Measurements from ENCODE around the gene AMOTL1.

Gene AMOTL1

GRCh38 chr11:94866936-94867795, 99.0 kb downstream of the AMOTL1 start:
- TF ChIP-seq GATA2 (IDR thresholded peaks at IDR 0.05; ENCODE audit: low read depth, low read length) = no peak
- TF ChIP-seq GATA3 (IDR thresholded peaks at IDR 0.05; ENCODE audit: low read depth, low read length) = no peak

DNA sequence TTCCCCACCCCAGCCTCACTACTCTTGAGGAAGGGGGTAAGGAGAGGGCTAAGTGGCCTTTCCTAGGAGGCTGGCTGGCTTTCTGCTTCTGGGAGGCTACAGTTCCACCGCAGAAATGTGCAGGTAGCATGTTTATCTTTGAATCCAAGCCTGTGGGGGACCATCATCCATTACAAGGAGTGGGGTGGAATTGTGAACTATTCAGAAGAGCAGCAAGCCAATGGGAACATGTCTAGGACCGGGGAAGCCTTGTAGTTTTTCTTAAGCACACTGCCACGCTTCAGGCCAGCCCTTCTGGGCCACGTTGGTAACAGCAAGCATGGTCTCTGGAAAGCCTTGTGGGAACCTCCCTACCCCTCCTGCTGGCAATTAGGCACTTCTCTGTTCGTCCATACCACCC, 100.3 kb downstream of the AMOTL1 start:
- TF ChIP-seq GATA3 (IDR thresholded peaks at IDR 0.05; ENCODE audit: low read depth, low read length) = no peak
- TF ChIP-seq GATA2 (IDR thresholded peaks at IDR 0.05; ENCODE audit: low read depth, low read length) = no peak

DNA sequence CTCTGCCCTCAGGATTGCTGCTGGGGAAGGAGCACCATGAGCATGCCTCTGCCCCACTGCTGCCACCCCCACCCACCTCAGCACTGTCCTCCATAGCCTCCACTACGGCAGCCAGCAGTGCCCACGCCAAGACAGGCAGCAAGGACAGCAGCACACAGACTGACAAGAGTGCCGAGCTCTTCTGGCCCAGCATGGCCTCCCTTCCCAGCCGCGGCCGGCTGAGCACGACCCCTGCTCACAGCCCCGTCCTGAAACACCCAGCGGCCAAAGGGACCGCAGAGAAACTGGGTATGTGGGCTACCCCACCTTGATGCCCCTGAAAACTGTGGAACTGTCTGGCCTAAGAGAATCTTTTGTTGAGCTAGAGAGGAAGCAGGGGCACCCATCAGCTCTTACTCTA, 101.0 kb downstream of the AMOTL1 start:
- TF ChIP-seq GATA3 (IDR thresholded peaks at IDR 0.05; ENCODE audit: low read depth, low read length) = no peak
- TF ChIP-seq GATA2 (IDR thresholded peaks at IDR 0.05; ENCODE audit: low read depth, low read length) = no peak

DNA sequence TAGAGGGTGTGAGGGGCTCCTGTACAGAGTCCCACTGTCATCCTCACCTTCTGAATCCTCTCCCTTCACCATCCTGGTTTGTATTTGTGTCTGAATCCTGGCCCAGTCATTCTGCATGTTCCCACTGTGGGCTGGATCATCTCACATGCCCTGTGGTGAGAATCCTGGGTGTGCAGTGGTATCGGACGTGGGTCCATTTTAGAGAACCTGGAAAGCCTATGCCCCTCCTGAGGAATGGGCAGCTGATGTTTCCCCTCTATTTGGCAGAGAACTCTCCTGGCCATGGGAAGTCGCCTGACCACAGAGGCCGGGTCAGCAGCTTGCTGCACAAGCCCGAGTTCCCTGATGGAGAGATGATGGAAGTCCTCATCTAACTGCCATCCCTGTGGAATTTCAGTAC, 102.3 kb downstream of the AMOTL1 start:
- TF ChIP-seq GATA2 (IDR thresholded peaks at IDR 0.05; ENCODE audit: low read depth, low read length) = no peak
- no peak for TF ChIP-seq GATA3 (IDR thresholded peaks at IDR 0.05; ENCODE audit: low read depth, low read length)

DNA sequence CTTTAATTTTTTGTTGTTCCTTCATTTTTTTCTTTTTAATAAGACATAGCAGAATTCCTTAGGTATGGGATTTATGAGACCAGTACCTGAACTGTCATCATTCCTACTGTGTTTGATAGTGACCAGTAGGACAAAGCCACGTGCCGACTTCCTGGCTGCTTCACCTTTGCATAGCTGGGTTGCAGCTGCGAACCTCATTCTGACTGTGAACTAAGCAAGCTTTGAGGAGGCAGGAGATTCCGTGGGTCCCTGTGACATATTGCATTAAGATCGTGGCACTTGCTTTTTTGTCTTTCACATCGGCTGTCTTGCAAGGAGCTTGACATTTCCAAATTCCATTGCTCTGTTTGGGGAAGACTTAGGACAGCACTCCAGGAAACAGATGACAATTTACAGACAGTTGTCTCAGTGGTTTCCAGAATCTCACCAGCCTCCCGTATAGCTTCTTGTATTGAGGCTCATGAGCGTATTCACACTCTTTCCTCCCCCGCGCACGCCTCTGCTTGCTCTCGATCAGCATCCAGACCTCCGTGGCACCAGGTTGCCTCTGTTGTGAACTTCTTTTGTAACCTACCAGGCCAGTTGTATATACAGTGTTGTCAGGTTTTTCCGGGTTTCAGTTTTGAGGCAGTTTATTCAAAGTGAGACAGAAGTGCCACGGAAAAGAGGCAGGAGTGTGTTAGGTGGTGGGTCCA, 103.5 kb downstream of the AMOTL1 start:
- TF ChIP-seq GATA3 (IDR thresholded peaks at IDR 0.05; ENCODE audit: low read depth, low read length) (no peak), GATA2 (IDR thresholded peaks at IDR 0.05; ENCODE audit: low read depth, low read length) (no peak)

GRCh38 chr11:94873916-94874540, 105.9 kb downstream of the AMOTL1 start:
- no peak for TF ChIP-seq GATA2 (IDR thresholded peaks at IDR 0.05; ENCODE audit: low read depth, low read length)
- no peak for TF ChIP-seq GATA3 (IDR thresholded peaks at IDR 0.05; ENCODE audit: low read depth, low read length)

DNA sequence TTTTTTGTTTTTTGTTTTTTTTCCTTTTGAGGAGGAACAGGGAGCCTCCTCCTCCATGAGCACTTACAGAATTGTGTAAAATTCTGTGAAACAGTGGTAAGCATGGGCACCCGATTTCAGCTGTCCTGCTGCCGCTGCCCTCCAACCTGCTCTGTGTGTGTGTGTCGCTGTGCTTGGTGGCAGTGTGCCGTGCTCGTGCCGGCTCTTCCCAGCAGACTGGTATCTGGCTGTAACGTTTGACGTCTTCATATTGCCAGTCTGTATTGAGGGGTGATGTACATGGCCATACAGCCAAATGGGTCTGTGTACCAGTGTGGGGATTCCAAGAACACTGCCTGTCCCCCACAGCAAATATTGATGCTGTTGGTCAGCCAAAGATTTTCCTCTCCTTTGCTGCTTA, 108.1 kb downstream of the AMOTL1 start:
- no peak for TF ChIP-seq GATA3 (IDR thresholded peaks at IDR 0.05; ENCODE audit: low read depth, low read length)
- no peak for TF ChIP-seq GATA2 (IDR thresholded peaks at IDR 0.05; ENCODE audit: low read depth, low read length)

DNA sequence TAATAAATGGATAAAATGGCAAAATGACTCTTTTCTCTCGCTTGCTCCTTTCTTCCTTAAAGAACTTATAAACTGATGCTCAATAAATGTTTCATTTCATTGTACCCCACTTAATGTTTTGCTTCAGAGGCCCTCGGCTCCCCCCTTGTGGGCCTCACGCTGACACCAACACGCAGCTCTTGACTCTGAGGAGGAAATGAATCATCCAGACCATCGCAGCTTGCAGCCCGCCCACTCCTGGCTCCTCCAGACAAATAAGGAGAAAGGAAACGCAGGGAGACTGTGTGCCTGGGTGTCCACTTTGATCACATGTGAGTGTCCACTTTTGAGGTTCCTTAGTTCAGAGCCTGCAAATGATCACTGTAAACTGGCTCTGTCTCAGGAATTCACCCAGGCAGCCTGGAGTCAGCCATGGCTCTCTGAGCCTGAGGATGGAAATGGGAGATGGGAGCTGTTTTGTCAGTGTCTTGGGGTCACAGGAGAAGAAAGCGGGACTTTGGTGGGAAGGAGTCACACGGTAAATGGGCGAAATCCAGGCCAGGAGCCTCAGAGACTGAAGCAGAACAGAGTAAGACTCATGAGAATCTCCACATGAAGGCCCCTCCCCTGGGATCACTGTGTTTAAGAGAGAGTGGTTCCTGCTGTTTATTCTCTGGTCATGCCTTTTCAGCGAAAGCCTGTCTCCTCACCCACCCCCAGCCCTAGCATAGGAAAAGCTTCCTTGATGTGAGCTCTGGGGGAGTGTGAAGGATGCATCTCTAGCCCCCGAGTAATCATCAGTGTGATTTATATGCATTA, 108.7 kb downstream of the AMOTL1 start:
- TF ChIP-seq GATA2 (IDR thresholded peaks at IDR 0.05; ENCODE audit: low read depth, low read length) = no peak
- TF ChIP-seq GATA3 (IDR thresholded peaks at IDR 0.05; ENCODE audit: low read depth, low read length) = no peak

DNA sequence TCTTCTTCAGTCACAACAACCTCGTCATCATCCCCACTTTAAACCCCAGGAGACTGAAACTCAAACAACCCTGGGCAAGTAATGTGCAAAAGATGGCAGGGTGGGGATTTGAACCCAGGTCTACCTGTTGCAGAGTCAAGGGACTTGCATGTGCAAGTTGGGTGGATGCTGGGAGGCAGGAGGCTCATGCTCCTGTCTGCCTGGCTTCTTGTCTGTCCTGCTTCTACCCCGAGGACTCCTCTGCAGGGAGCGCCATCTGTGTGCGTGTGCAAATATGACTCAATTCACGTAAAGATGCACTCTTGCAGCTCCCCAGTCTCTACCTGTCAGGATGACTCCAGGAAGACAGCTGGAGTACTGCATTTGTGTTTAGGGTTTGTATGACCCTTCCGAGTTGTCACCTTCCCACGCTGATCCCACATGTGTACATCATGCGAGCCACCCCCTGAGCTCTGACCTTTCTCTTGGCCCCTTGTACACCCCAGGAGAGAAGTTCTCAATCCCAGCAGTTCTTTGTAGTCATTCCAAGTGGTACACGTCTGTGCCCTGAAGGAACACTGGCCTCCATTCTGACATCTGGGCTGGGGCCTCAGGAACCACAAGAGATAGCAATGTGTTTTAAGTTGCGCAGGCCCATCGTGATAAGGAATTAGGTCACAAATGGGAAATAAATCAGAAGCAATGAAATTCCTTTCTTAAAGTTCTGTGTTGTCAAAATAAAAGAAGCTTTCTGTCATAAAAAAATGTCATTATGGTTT, 109.5 kb downstream of the AMOTL1 start:
- TF ChIP-seq GATA2 (IDR thresholded peaks at IDR 0.05; ENCODE audit: low read depth, low read length) = no peak

GRCh38 chr11:94879006-94879405, 110.8 kb downstream of the AMOTL1 start:
- TF ChIP-seq GATA3 (IDR thresholded peaks at IDR 0.05; ENCODE audit: low read depth, low read length) (no peak), GATA2 (IDR thresholded peaks at IDR 0.05; ENCODE audit: low read depth, low read length) (no peak)

DNA sequence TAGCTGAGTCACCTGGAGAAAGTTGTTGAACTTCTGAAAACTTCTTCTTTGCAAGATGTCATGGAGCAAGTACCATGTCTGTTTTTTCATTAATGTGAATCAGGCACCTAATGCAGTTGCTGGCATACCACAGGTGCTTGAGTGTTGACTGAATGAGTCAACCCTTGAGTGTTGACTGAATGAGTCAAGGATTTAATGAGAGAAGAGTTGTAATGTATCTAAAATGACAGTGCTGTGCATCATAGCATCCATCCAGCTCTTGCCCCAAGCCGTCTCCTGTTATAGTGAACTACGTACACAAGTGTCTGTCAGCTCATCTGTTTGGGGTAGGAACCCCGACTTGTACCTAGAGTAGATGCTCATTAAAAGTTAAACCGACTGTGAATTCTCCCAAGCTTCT, 112.1 kb downstream of the AMOTL1 start:
- no peak for TF ChIP-seq GATA3 (IDR thresholded peaks at IDR 0.05; ENCODE audit: low read depth, low read length)
- TF ChIP-seq GATA2 (IDR thresholded peaks at IDR 0.05; ENCODE audit: low read depth, low read length) = no peak

DNA sequence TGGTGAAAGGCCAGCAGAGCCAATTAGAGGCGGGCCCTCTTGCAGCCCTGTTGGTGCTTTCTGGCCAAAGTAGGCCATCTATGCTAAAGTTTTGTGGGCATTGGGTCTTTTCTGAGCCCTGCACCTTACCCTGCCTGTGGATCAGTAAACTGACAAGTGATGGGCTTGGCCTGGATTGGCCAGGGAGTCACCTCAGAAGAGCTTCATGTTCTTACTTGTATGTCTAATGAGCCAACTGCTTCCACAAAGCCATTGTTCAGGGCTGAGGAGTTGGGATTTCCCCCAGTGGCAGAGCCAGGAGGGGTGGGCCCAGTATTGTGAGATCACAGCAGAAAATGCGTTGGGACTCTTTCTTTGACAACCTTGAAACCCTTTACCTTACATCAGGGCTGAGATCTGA, 114.8 kb downstream of the AMOTL1 start:
- TF ChIP-seq GATA3 (IDR thresholded peaks at IDR 0.05; ENCODE audit: low read depth, low read length) = no peak
- TF ChIP-seq GATA2 (IDR thresholded peaks at IDR 0.05; ENCODE audit: low read depth, low read length) = no peak

DNA sequence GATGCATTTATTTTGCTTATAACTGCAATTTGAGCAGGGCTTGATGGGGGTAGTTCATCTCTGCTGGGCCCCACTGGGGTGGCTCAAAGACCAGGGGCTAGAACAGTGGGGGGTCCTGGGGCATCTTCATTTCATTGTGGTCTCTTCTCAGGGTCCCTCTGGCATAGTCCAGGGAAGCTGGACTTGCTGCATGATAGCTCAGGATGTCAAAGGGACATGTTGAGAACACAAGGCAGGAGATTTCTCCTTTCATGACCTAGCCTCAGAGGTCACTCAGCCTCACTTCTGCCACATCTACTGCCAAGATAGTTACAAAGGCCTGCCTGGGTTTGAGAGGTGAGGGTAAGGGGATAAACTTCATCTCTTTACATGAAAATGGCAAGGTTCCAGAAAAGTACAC, 115.7 kb downstream of the AMOTL1 start:
- no peak for TF ChIP-seq GATA3 (IDR thresholded peaks at IDR 0.05; ENCODE audit: low read depth, low read length)
- TF ChIP-seq GATA2 (IDR thresholded peaks at IDR 0.05; ENCODE audit: low read depth, low read length) = no peak

All from SH-SY5Y (cell line).